Osteoblast (primary cell): ENCODE results near the gene SCN9A. TPM values are rescaled to one million over a fixed set of nuclear protein-coding genes. Genes with fewer than 3 reads are reported as not detected.

Experiments used
- DNase-seq: peaks from one replicate; pipeline ENCODE4 v3.0.0; 2011; ENCODE audit warnings: low spot score, mixed read lengths; ENCODE audit not compliant: insufficient read length; ENCODE audit errors: missing footprints
- H2AFZ ChIP-seq: 2 replicates; pipeline ENCODE4 v1.6.0; 2011; ENCODE audit warnings: mild to moderate bottlenecking, low read length
- H3K27ac ChIP-seq: 2 replicates; pipeline ENCODE4 v1.5.1; 2011; ENCODE audit warnings: mild to moderate bottlenecking, low read depth, low read length, moderate library complexity
- H3K27me3 ChIP-seq: 2 replicates; pipeline ENCODE4 v1.6.0; 2012; ENCODE audit warnings: mild to moderate bottlenecking, control low read depth, inconsistent platforms, low read length, moderate library complexity; ENCODE audit not compliant: insufficient read depth
- H3K36me3 ChIP-seq: 2 replicates; pipeline ENCODE4 v1.5.1; 2011; ENCODE audit warnings: mild to moderate bottlenecking, low read length, control low read depth, moderate library complexity; ENCODE audit not compliant: insufficient read depth
- H3K4me1 ChIP-seq: 2 replicates; pipeline ENCODE4 v1.5.1; 2011; ENCODE audit warnings: mild to moderate bottlenecking, low read length, control low read depth, moderate library complexity; ENCODE audit not compliant: insufficient read depth
- H3K4me2 ChIP-seq: 2 replicates; pipeline ENCODE4 v1.6.0; 2011; ENCODE audit warnings: mild to moderate bottlenecking, low read length; ENCODE audit not compliant: insufficient read depth
- H3K4me3 ChIP-seq: fragments of 200-600 bp; sonication (generic); 3 replicates; pipeline ENCODE4 v1.5.1; 2012; ENCODE audit warnings: mild to moderate bottlenecking, low read length, inconsistent platforms; ENCODE audit not compliant: insufficient read depth
- H3K79me2 ChIP-seq: 2 replicates; pipeline ENCODE4 v1.6.0; 2012; ENCODE audit warnings: mild to moderate bottlenecking, low read length, control low read depth, inconsistent platforms; ENCODE audit not compliant: insufficient read depth
- H3K9me3 ChIP-seq: 2 replicates; pipeline ENCODE4 v1.5.1; 2011; ENCODE audit warnings: low read depth, low read length, control low read depth
- H4K20me1 ChIP-seq: 2 replicates; pipeline ENCODE4 v1.6.0; 2012; ENCODE audit warnings: mild to moderate bottlenecking, low read length, control low read depth; ENCODE audit not compliant: insufficient read depth
- CTCF ChIP-seq: IDR thresholded peaks from 2 replicates; pipeline ENCODE4 v1.5.1; 2011; ENCODE audit warnings: mild to moderate bottlenecking, low read depth, low read length, moderate library complexity; ENCODE audit errors: extremely low read depth
- total RNA-seq: library from RNA; depleted of rRNA; stranded (reverse); fragments of >200 nt; gene quantifications from 2 replicates; pipeline ENCODE4 v1.2.3, GENCODE V29; 2012

The SCN9A gene
- total RNA-seq, 1 donor = 1.8 TPM

GRCh38 chr2:166173263-166173662 lies 202.5 kb downstream of the SCN9A start:
- TF ChIP-seq CTCF = no peak
- Histone ChIP-seq H2AFZ (no peak overlapping the region), H3K79me2 (no peaks in the 10 kb centered on the region), H3K9me3 (no peaks in the 10 kb centered on the region), H3K4me2 (no peak overlapping the region), H3K27ac (no peak overlapping the region), H4K20me1 (no peaks in the 10 kb centered on the region), H3K36me3 (no peaks in the 10 kb centered on the region), H3K4me3 (no peak overlapping the region), H3K27me3 (no peaks in the 10 kb centered on the region), H3K4me1 (no peaks in the 10 kb centered on the region)
- DNase-seq = no peak

GRCh38 chr2:166171216-166171615 lies 204.5 kb downstream of the SCN9A start:
- Histone ChIP-seq H3K27ac (no peak overlapping the region), H3K36me3 (no peaks in the 10 kb centered on the region), H2AFZ (no peak overlapping the region), H4K20me1 (no peaks in the 10 kb centered on the region), H3K9me3 (no peaks in the 10 kb centered on the region), H3K27me3 (no peaks in the 10 kb centered on the region), H3K79me2 (no peaks in the 10 kb centered on the region), H3K4me1 (no peaks in the 10 kb centered on the region), H3K4me2 (no peak overlapping the region), H3K4me3 (no peak overlapping the region)
- no peak for TF ChIP-seq CTCF
- no peak for DNase-seq

- no peaks in the 10 kb centered on the region for H3K9me3 ChIP-seq
- TF ChIP-seq CTCF = no peak
- peak; percentile 69 for DNase-seq
- H3K27ac ChIP-seq = no peak overlapping the region
- no peak overlapping the region for H3K4me3 ChIP-seq
- no peak overlapping the region for H3K4me2 ChIP-seq
- no peaks in the 10 kb centered on the region for H3K79me2 ChIP-seq
- no peaks in the 10 kb centered on the region for H3K27me3 ChIP-seq
- H3K4me1 ChIP-seq = no peaks in the 10 kb centered on the region
- no peak overlapping the region for H2AFZ ChIP-seq
- H3K36me3 ChIP-seq = no peaks in the 10 kb centered on the region
- H4K20me1 ChIP-seq = no peaks in the 10 kb centered on the region
These were observed 205.4 kb downstream of the SCN9A start for GRCh38 chr2:166170356-166170755.

- no peak overlapping the region for H2AFZ ChIP-seq
- DNase-seq = no peak
- no peak overlapping the region for H3K4me3 ChIP-seq
These were observed 208.3 kb downstream of the SCN9A start for GRCh38 chr2:166167449-166167848.

More at GRCh38 chr2:166167449-166167848, 208.3 kb downstream of the SCN9A start:
- no peaks in the 10 kb centered on the region for H3K4me1 ChIP-seq
- no peaks in the 10 kb centered on the region for H3K36me3 ChIP-seq
- no peaks in the 10 kb centered on the region for H3K27me3 ChIP-seq
- no peak overlapping the region for H3K4me2 ChIP-seq
- H4K20me1 ChIP-seq = no peaks in the 10 kb centered on the region
- H3K27ac ChIP-seq = no peak overlapping the region
- no peaks in the 10 kb centered on the region for H3K79me2 ChIP-seq
- no peak for TF ChIP-seq CTCF
- no peaks in the 10 kb centered on the region for H3K9me3 ChIP-seq
